Measurements from ENCODE around the gene PASK. TPM values are rescaled to one million over a fixed set of nuclear protein-coding genes. Genes with fewer than 3 reads are reported as not detected.

The PASK gene
- total and polyA plus RNA-seq, 3 donors from 2014 or later: 48.6 to 57.6 (median 54.0) TPM

DNA sequence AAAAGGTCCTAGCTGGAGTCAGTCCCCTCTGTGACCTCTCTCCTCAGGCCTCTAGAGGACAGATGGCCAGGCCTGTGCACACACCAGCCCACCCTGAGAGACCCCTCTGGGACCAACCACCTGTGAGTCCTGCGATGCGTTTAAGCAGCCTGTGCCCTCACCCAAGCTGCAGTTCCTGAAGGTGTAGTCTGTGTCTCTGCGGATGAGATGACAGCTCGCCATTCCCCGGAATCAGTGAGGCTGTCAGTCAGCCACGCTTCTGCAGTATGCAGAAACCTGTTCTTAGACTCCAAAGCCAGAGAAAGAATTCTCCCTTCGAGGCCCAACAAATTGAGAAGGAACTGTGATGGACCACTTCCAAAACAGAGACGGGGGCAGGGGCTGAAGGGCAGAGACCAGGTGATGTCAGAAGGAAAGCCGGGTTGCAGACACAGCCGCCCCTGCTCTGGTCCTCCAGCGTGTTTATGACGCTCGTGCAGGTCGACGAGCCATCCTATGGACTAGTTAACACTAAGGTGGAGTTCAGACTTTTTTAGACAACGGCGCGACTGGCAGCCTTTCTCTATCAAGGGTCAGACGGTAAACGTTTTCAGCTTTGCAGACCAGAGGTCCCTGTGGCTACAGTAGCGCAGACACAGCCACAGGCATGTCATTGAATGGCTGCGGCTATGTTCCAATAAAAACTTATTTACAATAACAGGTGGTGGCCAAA is 57.4 kb downstream of the PASK start:
- H3K9me3 ChIP-seq: no peaks in the 10 kb centered on the region
- peaks cover 6% of the 10 kb centered on the region for H3K4me1 ChIP-seq
- TF ChIP-seq, protein P1, sequence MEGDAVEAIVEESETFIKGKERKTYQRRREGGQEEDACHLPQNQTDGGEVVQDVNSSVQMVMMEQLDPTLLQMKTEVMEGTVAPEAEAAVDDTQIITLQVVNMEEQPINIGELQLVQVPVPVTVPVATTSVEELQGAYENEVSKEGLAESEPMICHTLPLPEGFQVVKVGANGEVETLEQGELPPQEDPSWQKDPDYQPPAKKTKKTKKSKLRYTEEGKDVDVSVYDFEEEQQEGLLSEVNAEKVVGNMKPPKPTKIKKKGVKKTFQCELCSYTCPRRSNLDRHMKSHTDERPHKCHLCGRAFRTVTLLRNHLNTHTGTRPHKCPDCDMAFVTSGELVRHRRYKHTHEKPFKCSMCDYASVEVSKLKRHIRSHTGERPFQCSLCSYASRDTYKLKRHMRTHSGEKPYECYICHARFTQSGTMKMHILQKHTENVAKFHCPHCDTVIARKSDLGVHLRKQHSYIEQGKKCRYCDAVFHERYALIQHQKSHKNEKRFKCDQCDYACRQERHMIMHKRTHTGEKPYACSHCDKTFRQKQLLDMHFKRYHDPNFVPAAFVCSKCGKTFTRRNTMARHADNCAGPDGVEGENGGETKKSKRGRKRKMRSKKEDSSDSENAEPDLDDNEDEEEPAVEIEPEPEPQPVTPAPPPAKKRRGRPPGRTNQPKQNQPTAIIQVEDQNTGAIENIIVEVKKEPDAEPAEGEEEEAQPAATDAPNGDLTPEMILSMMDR (IDR thresholded peaks at IDR 0.05): no peak
- TF ChIP-seq POLR2A (IDR thresholded peaks at IDR 0.05): no peak
- no peak overlapping the region for H3K4me3 ChIP-seq
- intact Hi-C loops (cut with DNase I; ENCODE audit: low total_unique reads): no loop called here
- H3K27me3 ChIP-seq: no peaks in the 10 kb centered on the region
- 84 to 90% methylated on average over 22 of the region's 22 CpGs for WGBS, 2 donors
- no peaks in the 10 kb centered on the region for H3K36me3 ChIP-seq (ENCODE audit: low read depth, missing control alignments)
- DNase-seq: no peak
- peak overlapping the region; percentile 5 to 55 for H3K27ac ChIP-seq

GRCh38 chr2:241091201-241091600 is 58.1 kb downstream of the PASK start:
- intact Hi-C loops (cut with DNase I; ENCODE audit: low total_unique reads): no loop called here
- Histone ChIP-seq H3K27me3 (no peaks in the 10 kb centered on the region), H3K4me3 (no peak overlapping the region), H3K4me1 (peaks cover 6% of the 10 kb centered on the region), H3K9me3 (no peaks in the 10 kb centered on the region), H3K36me3 (ENCODE audit: low read depth, missing control alignments) (no peaks in the 10 kb centered on the region), H3K27ac (peak overlapping the region in 1 of 2 donors; percentile 5)
- TF ChIP-seq, protein P1 (IDR thresholded peaks at IDR 0.05): no peak
- no peak for TF ChIP-seq POLR2A (IDR thresholded peaks at IDR 0.05)
- no peak for DNase-seq
- 42 to 50% methylated on average over 10 of the region's 10 CpGs for WGBS, 2 donors

GRCh38 chr2:241088791-241089732 is 60.2 kb downstream of the PASK start:
- TF ChIP-seq, protein P1 (IDR thresholded peaks at IDR 0.05): no peak
- TF ChIP-seq POLR2A (IDR thresholded peaks at IDR 0.05): no peak
- Histone ChIP-seq H3K4me1 (peaks cover 6% of the 10 kb centered on the region), H3K4me3 (no peak overlapping the region), H3K36me3 (ENCODE audit: low read depth, missing control alignments) (no peaks in the 10 kb centered on the region), H3K9me3 (no peaks in the 10 kb centered on the region), H3K27ac (no peak overlapping the region), H3K27me3 (no peaks in the 10 kb centered on the region)
- DNase-seq: no peak
- intact Hi-C loops (cut with DNase I; ENCODE audit: low total_unique reads): no loop called here
- 74 to 77% methylated on average over 20 of the region's 20 CpGs for WGBS, 2 donors

- Histone ChIP-seq H3K4me3 (no peak overlapping the region), H3K4me1 (peaks cover 6% of the 10 kb centered on the region), H3K27me3 (no peaks in the 10 kb centered on the region), H3K27ac (peak overlapping the region in 1 of 2 donors; percentile 12), H3K9me3 (no peaks in the 10 kb centered on the region), H3K36me3 (ENCODE audit: low read depth, missing control alignments) (no peaks in the 10 kb centered on the region)
- TF ChIP-seq, protein P1 (IDR thresholded peaks at IDR 0.05): no peak
- no peak for TF ChIP-seq POLR2A (IDR thresholded peaks at IDR 0.05)
- intact Hi-C loops (cut with DNase I; ENCODE audit: low total_unique reads): no loop called here
- DNase-seq: no peak
- WGBS, 2 donors: 87% methylated on average over 8 of the region's 8 CpGs
These were observed 60.9 kb downstream of the PASK start for GRCh38 chr2:241088376-241088775.

Data from testis (tissue), 3 donors.